Endothelial cell (in vitro differentiated cells): ENCODE data around the gene NCAM2. TPM values are rescaled to one million over a fixed set of nuclear protein-coding genes. Genes with fewer than 3 reads are reported as not detected.
"Not testable (repeated sequence)": the region's sequence is repeated elsewhere in the genome, so short reads cannot be mapped to it uniquely, and the experiment has no call there.

Experiments
- DNase-seq: peaks from one replicate; pipeline ENCODE4 v3.0.0; 2021; ENCODE audit warnings: low spot score
- H3K27ac Mint-ChIP-seq: one replicate; pipeline ENCODE4 v1.8.0; 2021; ENCODE audit warnings: mixed read lengths, inconsistent platforms; ENCODE audit not compliant: unreplicated experiment
- H3K27me3 Mint-ChIP-seq: one replicate; pipeline ENCODE4 v1.8.0; 2021; ENCODE audit warnings: mild to moderate bottlenecking, moderate library complexity, mixed read lengths, inconsistent platforms; ENCODE audit not compliant: unreplicated experiment
- H3K36me3 Mint-ChIP-seq: one replicate; pipeline ENCODE4 v1.8.0; 2021; ENCODE audit warnings: mild to moderate bottlenecking, low read depth, mixed read lengths, inconsistent platforms; ENCODE audit not compliant: unreplicated experiment
- H3K4me1 Mint-ChIP-seq: one replicate; pipeline ENCODE4 v1.8.0; 2021; ENCODE audit warnings: mild to moderate bottlenecking, mixed read lengths, inconsistent platforms; ENCODE audit not compliant: unreplicated experiment
- H3K4me3 Mint-ChIP-seq: one replicate; pipeline ENCODE4 v1.8.0; 2021; ENCODE audit warnings: mild to moderate bottlenecking, mixed read lengths, inconsistent platforms; ENCODE audit not compliant: unreplicated experiment
- H3K9me3 Mint-ChIP-seq: one replicate; pipeline ENCODE4 v1.8.0; 2021; ENCODE audit warnings: mixed read lengths, inconsistent platforms; ENCODE audit not compliant: unreplicated experiment
- total RNA-seq: library from RNA; stranded (reverse); fragmentation: NEBNext Ultra II Directional; extraction: Animal tissue kit (Norgen Biotek cat#: 25700); gene quantifications from one replicate; pipeline ENCODE4 v1.2.1, GENCODE V29; 2021; ENCODE audit not compliant: unreplicated experiment
- TF ChIP-seq, protein P1 (sequence below): fragments of 200-600 bp; sonication (generic); IDR thresholded peaks from one replicate; pipeline ENCODE4 v1.5.0; 2021; ENCODE audit warnings: antibody characterized with exemption; ENCODE audit not compliant: unreplicated experiment

The NCAM2 gene
- total RNA-seq, 1 donor from 2014 or later = 0.64 TPM

DNA sequence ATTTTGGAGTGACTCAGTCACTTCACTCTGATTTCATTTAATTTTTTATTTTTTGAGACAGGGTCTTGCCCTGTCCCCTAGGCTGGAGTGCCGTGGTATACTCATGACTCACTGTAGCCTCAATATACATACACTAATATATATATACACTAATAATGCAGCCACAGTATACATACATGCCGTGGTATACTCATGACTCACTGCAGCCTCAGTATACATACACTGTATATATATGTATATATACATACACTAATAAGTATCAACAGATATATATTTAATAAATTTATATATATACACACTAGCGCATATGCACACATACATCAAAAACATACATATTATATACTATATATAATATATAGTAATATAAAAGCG is 149.2 kb downstream of the NCAM2 start:
- Mint-ChIP-seq H3K36me3 (no peaks in the 10 kb centered on the region), H3K4me1 (no peaks in the 10 kb centered on the region), H3K27ac (no peak overlapping the region), H3K4me3 (no peak overlapping the region), H3K27me3 (no peaks in the 10 kb centered on the region), H3K9me3 (no peaks in the 10 kb centered on the region)
- no peak for DNase-seq
- TF ChIP-seq, protein P1, sequence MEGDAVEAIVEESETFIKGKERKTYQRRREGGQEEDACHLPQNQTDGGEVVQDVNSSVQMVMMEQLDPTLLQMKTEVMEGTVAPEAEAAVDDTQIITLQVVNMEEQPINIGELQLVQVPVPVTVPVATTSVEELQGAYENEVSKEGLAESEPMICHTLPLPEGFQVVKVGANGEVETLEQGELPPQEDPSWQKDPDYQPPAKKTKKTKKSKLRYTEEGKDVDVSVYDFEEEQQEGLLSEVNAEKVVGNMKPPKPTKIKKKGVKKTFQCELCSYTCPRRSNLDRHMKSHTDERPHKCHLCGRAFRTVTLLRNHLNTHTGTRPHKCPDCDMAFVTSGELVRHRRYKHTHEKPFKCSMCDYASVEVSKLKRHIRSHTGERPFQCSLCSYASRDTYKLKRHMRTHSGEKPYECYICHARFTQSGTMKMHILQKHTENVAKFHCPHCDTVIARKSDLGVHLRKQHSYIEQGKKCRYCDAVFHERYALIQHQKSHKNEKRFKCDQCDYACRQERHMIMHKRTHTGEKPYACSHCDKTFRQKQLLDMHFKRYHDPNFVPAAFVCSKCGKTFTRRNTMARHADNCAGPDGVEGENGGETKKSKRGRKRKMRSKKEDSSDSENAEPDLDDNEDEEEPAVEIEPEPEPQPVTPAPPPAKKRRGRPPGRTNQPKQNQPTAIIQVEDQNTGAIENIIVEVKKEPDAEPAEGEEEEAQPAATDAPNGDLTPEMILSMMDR = no peak

- no peak for DNase-seq
- Mint-ChIP-seq H3K27me3 (no peaks in the 10 kb centered on the region), H3K27ac (no peak overlapping the region), H3K4me3 (no peak overlapping the region), H3K36me3 (no peaks in the 10 kb centered on the region), H3K9me3 (no peaks in the 10 kb centered on the region), H3K4me1 (no peaks in the 10 kb centered on the region)
- TF ChIP-seq, protein P1 = no peak
Measured at GRCh38 chr21:21148009-21148408, 149.8 kb downstream of the NCAM2 start.

GRCh38 chr21:21148514-21148913 is 150.3 kb downstream of the NCAM2 start:
- H3K4me1 Mint-ChIP-seq = no peaks in the 10 kb centered on the region
- TF ChIP-seq, protein P1 = no peak
- H3K4me3 Mint-ChIP-seq = no peak overlapping the region
- no peaks in the 10 kb centered on the region for H3K27me3 Mint-ChIP-seq
- no peak overlapping the region for H3K27ac Mint-ChIP-seq
- no peaks in the 10 kb centered on the region for H3K9me3 Mint-ChIP-seq
- H3K36me3 Mint-ChIP-seq = no peaks in the 10 kb centered on the region
- DNase-seq = no peak

- H3K27ac Mint-ChIP-seq, H3K4me1 Mint-ChIP-seq, DNase-seq, H3K9me3 Mint-ChIP-seq, H3K4me3 Mint-ChIP-seq, H3K36me3 Mint-ChIP-seq, H3K27me3 Mint-ChIP-seq: not testable (repeated sequence)
Measured at GRCh38 chr21:21149445-21149844, 151.2 kb downstream of the NCAM2 start.

- TF ChIP-seq, protein P1 = no peak
- no peaks in the 10 kb centered on the region for H3K4me1 Mint-ChIP-seq
- no peaks in the 10 kb centered on the region for H3K9me3 Mint-ChIP-seq
- H3K36me3 Mint-ChIP-seq = no peaks in the 10 kb centered on the region
- H3K27me3 Mint-ChIP-seq = no peaks in the 10 kb centered on the region
- H3K27ac Mint-ChIP-seq = no peak overlapping the region
- no peak for DNase-seq
- no peak overlapping the region for H3K4me3 Mint-ChIP-seq
Measured at GRCh38 chr21:21151231-21151630, 153.0 kb downstream of the NCAM2 start.

GRCh38 chr21:21156397-21156796 is 158.2 kb downstream of the NCAM2 start:
- H3K36me3 Mint-ChIP-seq = no peaks in the 10 kb centered on the region
- H3K27ac Mint-ChIP-seq = no peak overlapping the region
- no peaks in the 10 kb centered on the region for H3K9me3 Mint-ChIP-seq
- no peaks in the 10 kb centered on the region for H3K4me1 Mint-ChIP-seq
- no peaks in the 10 kb centered on the region for H3K27me3 Mint-ChIP-seq
- TF ChIP-seq, protein P1 = no peak
- no peak for DNase-seq
- H3K4me3 Mint-ChIP-seq = no peak overlapping the region
